ENCODE measurements around the gene PLAGL1. TPM values are rescaled to one million over a fixed set of nuclear protein-coding genes. Genes with fewer than 3 reads are reported as not detected.

PLAGL1 gene
- total RNA-seq, 1 donor from 2014 or later, result 127 TPM

- DNase-seq (ENCODE audit: low spot score), result no peak
These were observed 41.7 kb downstream of the PLAGL1 start for GRCh38 chr6:143966312-143966711.

DNA sequence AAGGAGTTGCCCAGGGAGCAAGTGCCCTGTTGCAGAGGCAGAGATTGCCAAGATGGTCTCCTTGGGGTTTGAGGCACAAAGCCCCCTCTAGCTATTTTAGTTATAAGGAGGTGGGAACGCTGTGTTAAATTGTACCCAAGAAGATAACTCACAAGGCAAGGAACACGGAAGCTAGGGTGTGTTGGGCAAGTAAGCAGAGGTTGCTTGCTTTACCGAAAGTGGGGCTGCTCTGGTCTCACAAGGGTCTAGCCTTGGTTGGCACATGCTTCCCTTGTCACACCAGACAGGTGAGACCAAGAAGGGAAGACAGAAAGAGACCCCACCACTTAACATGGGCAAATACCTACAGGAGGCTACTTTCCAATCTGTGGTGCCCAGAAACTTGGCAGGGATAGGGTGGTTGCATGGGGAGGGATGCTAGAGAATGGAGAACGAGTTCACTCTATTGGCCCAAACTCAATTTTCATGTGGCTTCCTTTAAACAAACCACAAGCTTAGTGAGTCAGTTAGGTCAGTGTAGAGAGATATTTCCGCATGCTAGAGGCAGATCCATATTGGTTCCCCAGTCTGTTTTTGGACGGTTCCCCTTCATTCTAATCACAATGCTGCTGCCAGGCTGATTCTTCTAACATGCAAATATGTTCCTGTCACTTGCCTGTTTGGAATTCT, 42.4 kb downstream of the PLAGL1 start:
- no peak for DNase-seq (ENCODE audit: low spot score)

DNA sequence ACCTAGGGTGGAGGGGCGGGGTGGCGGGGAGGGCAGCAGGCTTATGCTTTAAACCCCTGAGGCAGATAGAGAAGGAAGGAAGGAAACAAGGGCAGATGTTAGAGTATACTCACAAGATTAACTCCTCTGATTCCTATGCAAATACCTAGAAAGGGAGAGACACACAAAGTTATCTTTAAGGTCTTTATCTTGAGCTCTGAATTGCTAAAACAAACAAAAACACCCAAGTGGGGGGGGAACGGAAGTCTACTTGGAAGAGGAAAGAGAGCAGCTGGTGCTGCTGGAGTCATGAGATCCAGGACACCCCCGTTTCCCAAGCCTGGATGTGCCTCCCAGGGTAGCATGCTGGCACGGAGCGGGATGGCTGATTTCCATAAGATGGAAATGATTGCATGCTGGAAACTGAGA, 43.4 kb downstream of the PLAGL1 start:
- peak; percentile 21 for DNase-seq (ENCODE audit: low spot score)

DNA sequence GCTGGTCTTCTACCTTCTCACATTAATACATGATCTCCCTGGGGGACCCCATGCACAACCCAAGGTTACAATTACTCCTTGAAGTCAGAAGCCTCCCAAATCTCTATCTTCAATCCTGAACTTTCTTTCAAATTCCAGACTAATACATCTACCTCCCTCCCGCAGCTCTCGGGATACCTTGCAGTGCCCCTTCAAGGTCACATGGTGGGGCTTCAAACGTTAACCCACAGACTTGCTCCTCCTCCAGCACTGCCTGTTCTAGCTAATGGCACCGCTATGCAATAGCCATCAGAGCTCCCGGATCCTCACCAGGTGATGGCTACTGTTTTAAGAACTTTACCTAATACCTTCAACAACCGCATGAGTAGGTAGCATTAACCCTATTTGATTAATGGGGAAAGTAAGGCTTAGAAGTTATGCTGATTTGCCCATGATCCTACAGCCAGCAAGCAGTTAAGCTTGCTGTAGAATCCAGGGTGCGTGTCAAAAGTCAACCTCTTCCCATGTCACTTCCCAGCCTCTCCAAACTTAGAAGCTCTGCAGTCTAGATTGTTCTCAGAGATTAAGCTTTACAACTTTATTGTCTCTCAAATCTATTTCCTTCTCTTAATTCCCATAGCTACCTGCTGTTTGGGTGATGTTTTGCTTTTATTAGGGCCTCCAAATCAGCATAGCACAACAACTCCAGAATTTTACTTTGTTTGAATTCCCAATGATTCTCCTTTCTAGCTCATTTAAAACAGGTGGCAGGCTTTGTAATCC, 44.7 kb downstream of the PLAGL1 start:
- no peak for DNase-seq (ENCODE audit: low spot score)

GRCh38 chr6:143961886-143962878, 45.9 kb downstream of the PLAGL1 start:
- peak; percentile 81 for DNase-seq (ENCODE audit: low spot score)

DNA sequence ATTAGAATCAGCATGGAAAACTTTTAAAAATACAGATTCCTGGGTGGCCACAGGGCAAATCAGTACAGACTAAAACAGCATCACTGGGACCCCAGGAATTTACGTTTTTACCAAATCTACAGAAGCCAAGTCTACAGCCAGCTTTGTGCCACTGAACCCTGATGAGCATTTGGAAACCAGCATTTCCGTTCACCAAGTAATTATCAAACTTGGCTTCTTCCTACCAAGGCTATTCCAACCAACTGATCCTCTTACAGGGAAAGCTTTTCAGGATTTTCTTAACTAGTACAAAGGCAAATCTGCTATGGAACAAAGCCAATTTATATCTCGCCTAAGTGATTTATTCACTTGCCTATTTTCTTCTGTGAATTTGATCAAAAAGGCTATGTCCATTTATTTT, 47.0 kb downstream of the PLAGL1 start:
- no peak for DNase-seq (ENCODE audit: low spot score)

DNA sequence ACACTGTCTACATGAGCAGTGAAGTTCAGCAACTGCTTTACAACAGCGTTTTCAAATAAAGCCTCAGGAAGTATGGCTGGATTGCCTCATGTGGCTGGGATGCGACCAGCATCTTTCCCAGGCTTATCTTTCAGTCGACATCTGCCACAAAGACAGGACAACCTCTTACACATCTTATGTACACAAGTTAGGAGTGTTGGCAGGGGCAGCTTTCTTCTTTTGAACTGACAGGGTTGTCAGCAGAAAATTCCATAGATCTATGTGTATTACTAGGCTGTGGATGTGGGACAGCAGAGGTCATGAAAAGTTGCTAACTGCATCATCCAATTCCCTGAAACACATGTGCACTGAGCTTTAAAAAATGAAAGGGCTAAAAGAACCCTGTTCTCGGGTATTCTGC, 48.1 kb downstream of the PLAGL1 start:
- DNase-seq (ENCODE audit: low spot score), result peak; percentile 27

DNA sequence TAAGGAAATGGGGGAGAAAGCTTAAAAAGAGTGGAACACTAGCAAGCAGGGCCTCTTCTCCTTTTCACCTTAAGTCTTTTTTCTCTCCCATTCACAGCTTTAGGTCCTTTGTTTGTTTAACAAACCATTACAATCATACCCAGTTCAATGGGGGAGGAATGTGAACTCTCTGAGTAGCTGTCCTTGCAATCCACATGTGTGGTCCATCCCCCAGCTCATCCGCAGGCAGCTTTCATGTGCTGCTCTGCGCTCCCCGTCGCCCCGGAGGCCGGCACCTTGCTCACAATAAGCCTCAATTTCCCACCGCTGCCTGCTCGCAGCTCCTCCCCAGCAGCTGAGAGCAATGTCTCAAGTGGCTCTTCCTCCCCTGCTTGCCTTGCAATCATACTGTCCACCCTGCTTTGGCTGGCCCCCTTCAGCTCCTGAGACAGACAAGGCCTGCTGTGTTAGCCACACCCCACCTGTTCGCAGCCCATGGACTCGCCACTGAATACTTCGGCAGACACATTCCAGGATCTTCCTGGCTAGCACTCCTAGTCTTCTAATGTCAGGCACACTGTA, 49.1 kb downstream of the PLAGL1 start:
- DNase-seq (ENCODE audit: low spot score), result no peak

DNA sequence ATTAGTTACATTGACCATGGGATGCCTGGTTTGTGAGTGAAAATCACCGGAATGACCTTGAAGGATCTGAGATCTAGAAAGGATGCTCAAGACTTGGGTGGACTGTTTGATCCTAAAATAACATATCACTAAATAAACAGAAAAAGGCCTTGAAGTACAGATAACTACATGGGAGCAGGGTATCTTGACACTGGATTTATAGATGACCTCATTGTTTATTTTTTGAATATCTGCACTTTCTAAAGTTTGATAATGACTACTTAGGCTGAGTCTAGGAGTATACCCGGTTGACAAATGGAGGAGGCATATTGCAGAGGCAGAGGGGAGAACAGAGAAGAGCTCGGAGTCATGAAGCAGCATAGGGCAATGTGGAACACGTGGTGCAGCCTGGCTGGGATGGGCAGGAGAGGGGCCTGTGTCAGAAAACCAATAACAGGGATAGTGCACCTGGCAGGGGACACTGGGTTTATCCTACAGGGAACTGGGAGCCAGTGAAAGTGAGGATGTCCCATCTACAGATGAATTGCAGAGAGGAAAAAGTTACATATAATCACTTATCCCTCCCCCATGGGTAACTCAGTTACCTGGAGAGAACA, 50.3 kb downstream of the PLAGL1 start:
- DNase-seq (ENCODE audit: low spot score), result no peak

GRCh38 chr6:143955971-143956370, 52.1 kb downstream of the PLAGL1 start:
- no peak for DNase-seq (ENCODE audit: low spot score)

DNA sequence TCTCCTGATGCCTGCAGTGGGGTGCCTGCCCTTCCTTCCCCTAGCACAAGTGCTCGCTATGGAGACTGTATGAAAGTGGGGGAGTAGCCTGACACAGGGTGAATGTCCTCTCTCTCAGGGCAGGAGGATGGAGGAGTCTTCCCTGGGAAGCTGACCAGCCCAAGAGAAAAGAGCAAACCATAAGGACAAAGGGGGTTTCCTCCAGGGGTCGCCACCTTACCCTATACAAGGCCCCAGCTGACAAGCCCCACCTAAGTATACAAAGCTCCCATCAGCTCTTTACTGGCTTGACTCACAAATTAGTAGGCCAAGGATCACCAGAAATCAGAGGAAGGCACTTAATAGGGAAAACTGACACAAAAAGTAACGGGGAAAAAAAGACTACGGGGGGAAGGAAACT, 54.1 kb downstream of the PLAGL1 start:
- no peak for DNase-seq (ENCODE audit: low spot score)

DNA sequence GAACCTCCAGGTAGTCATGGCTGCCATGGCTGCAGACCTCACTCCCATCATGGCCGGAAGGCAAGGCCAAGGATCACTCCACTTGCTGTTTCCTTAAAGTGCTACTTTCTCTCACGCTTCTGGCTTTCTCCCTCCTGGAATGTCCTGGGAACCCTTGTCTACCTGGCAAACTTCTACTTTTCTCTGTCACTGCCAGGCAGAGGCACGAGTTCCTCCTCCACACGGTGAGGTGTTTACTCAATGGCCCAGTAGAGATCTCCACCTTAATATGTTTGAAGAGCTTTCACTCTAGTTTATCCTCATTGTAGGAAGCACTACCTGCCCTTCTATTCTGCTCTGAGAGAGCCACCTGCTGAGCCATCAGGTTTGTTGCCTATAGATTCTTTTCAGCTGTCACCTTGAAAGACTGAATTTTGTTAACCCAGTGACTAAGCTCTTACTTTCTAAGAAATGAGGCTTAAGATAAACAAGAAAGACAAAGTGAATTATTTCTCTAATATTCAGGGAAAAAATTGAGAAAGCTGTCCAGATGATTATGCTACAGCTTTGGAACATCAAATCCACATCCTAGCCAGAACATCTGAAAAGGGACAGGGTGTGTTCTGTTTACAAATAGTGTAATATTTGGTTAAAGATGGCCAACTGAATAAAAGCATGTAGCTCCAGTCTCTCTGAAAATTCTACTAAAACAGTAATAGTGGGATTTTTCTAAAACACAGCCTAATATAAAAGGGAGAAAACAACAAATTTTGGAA, 54.9 kb downstream of the PLAGL1 start:
- DNase-seq (ENCODE audit: low spot score), result no peak

DNA sequence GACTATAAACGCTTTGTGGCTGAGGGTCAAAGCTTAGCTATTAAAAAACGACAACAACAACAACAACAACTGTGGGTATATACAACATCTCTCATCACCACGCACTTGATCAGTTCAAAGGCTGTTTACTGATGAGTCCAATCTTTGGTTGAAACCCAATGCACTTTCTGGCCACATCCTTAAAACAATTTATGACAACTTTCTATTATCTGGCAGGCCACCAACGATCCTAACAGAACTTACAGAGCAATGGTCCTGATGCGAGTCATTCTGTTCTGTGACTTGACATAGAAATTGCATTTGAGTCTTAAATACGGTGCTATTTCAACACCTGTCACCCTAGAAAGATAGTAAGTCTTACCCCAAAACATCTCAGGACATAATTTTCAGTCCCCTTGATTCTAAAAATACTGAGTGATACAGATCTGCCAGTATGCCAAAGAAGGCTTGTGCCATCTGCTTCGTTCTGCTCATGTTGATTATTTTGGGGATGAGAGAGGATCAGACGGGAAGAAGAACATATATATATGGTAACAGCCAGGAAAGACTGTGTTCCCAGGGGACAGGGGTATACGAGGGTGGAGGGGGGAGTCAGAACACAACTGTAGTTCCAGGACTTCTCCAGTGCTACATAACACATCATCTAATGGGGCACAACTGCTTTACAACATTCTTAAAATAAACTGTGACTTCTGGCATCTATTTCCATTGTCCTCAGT, 55.8 kb downstream of the PLAGL1 start:
- no peak for DNase-seq (ENCODE audit: low spot score)

GRCh38 chr6:143950875-143951274, 57.2 kb downstream of the PLAGL1 start:
- no peak for DNase-seq (ENCODE audit: low spot score)

DNA sequence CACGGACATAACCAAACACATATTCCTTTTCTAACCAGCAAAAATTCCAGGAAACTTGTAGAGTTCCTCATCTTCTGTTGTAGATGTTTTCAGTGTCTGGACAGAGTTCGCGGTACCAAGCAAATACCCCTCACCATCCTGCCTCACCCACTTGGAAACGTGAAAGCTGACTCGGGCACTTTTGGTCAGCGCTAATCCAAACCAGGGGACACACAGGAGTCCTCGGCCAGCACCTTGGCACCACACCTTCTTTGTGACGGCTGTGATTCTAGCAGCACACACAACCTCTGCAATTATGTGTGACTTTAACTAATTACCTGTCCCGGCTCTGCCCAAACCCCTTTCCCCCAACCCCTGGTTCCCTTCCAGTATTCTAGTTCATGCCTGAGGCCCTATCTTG, 58.1 kb downstream of the PLAGL1 start:
- DNase-seq (ENCODE audit: low spot score), result no peak

DNA sequence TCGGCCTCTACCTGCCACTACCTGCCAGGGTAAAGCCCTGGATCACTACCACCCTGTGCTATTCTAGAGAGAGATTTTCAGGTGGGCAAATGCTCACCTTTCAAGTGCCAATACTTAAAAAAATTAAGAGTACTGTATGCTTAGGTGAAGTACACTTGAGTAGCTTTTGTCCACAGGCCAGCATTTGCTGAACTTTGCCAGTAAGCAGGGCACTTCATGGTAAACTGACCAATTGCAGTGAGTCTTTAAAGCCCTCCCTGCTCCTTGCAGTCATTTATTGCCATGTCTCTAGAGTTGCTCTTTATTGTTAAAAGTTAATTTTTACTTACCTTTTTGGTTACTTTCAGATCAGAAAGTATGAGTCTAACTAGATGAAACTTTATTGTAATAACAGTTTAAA, 58.5 kb downstream of the PLAGL1 start:
- no peak for DNase-seq (ENCODE audit: low spot score)

DNA sequence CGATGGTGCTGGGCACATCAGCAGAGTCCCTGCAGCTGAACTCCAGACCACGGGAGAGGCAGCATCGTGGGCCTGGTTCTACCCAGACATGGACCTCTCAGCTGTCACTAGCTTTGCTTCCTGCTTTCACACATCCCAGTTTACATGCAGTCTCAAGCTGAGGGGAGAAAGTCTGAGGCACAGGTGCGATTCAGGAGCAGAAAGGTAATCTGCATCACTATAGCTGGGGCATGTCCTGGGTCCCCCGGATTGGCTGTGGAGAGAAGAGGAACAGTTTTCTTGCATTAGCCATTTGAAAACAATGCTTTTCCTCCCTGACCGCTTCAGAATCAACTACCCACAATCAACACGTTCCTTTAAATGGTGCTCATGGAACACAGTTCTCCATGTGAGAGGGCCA, 59.9 kb downstream of the PLAGL1 start:
- no peak for DNase-seq (ENCODE audit: low spot score)

DNA sequence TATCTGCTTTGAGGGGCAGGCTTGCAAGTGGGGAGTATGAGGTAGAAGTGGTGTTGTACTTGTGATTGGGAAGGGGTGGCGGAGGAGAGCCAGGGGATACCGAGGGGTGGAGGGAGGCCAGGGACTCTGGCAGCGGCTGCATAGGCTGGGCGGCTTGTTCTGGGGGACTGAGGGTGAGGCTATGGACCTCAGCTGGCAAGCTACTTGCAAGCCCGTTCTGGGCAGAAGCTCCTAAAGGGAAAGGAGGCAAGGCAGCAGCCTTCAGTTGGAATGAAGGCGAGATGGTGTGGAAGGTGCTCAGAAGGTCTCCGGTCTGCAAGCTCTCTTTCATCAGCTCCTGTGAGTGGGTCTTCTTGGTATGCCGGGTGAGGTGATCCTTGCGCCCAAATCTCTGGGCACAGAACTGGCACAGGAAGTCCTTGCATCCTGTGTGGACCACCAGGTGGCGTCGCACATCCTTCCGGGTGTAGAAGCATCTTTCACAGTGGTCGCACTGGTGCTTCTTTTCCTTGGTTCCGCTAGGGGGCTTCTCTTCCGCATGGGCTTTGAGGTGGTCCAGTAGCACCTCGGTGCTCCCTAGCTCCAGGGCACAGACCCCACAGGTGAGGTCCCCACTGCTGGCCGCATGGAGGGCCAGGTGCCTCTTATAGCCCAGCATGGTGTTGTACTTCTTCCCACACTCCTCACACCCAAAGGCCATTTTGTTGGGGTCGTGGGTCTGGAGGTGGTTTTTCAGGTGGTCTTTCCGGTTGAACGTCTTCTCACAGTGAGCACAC, 66.0 kb downstream of the PLAGL1 start:
- peak; percentile 30 for DNase-seq (ENCODE audit: low spot score)

DNA sequence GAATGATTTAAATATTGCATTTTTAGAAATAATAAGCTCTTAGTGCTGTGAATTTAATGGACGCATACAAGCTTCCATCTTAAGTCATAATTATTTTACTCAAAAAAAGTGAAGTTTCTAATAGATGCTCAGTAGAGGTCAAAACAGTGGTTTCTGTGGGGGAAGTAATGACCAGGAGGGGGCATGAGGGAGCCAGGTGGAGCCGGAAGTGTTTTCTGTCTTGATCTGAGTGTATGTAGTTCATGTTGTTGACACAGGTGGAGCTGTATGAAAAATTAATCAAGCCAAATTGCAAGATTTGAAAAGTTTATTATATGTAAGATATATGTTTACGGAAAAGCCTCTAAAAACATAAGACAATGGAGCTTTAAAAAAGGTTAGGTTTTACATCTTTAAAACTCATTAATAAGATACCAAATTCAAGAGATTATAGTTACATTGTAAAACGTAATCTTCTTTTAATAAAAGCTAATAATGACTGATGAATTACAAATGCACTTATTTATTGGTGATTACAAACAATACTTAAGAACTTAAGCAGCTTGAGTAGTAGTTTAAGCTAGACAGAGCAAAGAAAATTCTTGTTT, 68.0 kb downstream of the PLAGL1 start:
- no peak for DNase-seq (ENCODE audit: low spot score)
